GM12864 (cell line): Measurements from ENCODE around the gene SHCBP1L.

Source experiments
- DNase-seq: peaks from one replicate; pipeline ENCODE4 v3.0.0-alpha.2; 2011; ENCODE audit warnings: low read depth
- H3K4me3 ChIP-seq: 2 replicates; pipeline ENCODE4 v1.5.1; 2011; ENCODE audit warnings: mild to moderate bottlenecking, low read depth, low read length, control low read depth
- TF ChIP-seq, protein P1 (sequence below): IDR thresholded peaks from 2 replicates; pipeline ENCODE4 v1.5.1; 2011; ENCODE audit warnings: low read depth, mild to moderate bottlenecking, moderate library complexity, low read length, control low read depth, inconsistent platforms; ENCODE audit errors: missing control alignments

SHCBP1L gene

DNA sequence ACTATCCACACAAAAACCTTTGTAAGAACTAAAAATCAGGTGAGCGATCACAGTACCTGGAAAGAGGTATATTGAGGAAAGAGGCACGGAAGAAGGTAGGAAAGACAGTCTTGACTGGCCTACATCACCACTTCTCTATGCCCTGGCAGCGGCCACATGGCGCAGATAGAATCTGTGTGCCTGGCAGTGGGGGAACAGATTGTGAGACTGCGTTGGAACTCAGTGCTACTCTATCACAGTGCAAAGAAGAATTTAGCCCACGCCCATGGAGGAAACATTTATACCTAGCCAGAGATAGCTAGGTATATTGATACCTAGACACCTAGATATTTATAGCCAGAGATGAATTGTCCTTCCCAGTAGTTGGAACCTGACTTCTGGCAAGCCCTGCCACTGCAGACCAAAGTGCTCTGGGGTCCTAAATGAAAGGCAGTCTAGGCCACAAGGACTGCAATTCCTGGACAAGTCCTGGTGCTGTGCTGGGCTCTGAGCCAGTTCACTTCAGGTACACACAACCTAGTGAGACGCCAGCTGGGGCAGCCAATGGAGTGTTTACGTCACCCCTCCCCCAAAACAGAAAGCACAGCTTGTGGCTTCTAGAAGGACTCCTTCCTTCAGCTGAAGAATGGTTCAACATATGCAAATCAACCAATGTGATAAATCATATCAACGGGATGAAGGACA lies 61.9 kb downstream of the SHCBP1L start:
- DNase-seq: no peak
- no peak overlapping the region for H3K4me3 ChIP-seq
- TF ChIP-seq, protein P1, sequence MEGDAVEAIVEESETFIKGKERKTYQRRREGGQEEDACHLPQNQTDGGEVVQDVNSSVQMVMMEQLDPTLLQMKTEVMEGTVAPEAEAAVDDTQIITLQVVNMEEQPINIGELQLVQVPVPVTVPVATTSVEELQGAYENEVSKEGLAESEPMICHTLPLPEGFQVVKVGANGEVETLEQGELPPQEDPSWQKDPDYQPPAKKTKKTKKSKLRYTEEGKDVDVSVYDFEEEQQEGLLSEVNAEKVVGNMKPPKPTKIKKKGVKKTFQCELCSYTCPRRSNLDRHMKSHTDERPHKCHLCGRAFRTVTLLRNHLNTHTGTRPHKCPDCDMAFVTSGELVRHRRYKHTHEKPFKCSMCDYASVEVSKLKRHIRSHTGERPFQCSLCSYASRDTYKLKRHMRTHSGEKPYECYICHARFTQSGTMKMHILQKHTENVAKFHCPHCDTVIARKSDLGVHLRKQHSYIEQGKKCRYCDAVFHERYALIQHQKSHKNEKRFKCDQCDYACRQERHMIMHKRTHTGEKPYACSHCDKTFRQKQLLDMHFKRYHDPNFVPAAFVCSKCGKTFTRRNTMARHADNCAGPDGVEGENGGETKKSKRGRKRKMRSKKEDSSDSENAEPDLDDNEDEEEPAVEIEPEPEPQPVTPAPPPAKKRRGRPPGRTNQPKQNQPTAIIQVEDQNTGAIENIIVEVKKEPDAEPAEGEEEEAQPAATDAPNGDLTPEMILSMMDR: no peak

DNA sequence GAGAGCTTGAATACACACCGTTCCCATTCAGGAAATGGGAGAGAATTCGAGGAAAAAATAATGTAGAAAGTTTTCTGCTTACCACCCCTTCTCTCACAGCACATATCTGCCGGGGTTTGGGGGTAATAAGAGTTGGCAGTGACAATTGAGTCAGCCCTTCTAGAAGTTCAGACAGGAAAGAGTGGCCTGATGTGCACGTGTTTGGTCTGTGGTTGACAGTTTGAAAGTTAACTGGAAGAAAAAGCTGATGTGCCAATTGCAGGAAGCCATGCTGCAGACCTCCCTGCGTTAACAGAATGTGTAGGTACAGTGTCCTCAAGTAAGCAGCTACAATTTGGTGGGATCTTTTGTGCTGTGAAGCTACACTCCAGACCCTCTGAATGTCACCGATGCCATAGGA lies 63.0 kb downstream of the SHCBP1L start:
- TF ChIP-seq, protein P1: no peak
- H3K4me3 ChIP-seq: no peak overlapping the region
- DNase-seq: no peak

DNA sequence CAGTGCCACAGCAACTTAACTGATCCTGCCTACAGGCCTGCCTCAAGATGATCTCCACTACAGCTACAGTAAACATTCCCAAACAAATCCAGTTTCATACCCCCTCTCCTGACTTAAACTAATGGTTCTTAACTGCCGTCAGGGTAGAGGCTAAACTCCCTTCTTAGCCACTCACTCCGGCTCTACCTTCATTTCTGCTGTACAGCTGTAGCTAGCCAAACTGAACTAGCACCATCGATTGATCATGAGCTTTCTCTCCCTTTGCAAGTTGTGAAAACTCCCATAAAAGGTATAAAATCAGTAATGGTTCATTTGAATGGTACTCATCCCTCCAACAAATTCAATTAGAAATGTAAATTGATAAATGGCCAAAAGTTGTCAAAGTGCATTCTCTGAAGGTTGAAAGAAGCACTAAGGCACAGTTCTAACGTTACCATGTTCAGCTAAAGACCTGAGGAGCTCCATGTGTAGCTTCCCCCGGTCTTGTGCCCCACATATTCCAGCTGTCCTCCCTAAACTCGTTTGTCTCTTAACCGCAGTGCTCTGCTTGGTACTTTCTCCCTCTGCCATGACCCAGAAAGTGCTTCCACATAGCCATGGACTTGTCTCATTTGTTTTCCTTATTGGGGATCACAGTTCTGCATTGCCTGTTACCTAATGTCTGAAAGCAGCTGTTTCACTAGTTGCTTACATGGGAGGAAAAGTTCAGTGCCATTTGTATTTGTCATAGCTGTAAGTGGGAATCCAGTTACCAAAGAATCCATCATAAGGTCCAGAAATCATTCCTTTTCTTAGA lies 64.0 kb downstream of the SHCBP1L start:
- H3K4me3 ChIP-seq: no peak overlapping the region
- DNase-seq: no peak
- TF ChIP-seq, protein P1: no peak

DNA sequence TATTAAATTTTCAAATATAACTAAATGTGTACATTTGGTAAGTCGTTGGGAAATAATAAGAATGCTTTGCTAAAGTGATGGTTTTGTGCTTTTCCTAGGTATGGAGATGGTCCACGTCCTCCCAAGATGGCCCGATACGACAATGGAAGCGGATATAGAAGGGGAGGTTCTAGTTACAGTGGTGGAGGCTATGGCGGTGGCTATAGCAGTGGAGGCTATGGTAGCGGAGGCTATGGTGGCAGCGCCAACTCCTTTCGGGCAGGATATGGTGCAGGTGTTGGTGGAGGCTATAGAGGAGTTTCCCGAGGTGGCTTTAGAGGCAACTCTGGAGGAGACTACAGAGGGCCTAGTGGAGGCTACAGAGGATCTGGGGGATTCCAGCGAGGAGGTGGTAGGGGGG lies 66.0 kb downstream of the SHCBP1L start:
- TF ChIP-seq, protein P1: no peak
- DNase-seq: no peak

DNA sequence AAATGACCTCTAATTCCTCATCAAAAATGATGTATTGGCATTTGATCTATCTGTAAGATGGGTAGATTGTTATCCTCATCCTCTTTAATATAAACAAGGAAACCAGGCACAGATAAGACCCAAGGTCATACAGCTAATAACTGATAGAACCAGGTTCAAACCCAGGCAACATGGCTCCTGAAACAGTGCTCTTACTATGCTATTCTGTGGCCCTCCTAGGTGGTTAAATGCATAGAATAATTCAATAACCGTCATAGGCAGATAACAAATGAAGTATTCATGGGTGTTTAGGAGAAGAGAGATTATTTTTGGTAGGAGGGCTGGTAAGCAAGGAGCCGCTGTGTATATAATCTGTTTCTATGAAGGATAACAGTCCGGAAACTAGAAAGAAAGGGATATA lies 67.4 kb downstream of the SHCBP1L start:
- TF ChIP-seq, protein P1: no peak
- no peak overlapping the region for H3K4me3 ChIP-seq
- DNase-seq: no peak

More for the DNA sequence above, 66.0 kb downstream of the SHCBP1L start:
- no peak overlapping the region for H3K4me3 ChIP-seq

DNA sequence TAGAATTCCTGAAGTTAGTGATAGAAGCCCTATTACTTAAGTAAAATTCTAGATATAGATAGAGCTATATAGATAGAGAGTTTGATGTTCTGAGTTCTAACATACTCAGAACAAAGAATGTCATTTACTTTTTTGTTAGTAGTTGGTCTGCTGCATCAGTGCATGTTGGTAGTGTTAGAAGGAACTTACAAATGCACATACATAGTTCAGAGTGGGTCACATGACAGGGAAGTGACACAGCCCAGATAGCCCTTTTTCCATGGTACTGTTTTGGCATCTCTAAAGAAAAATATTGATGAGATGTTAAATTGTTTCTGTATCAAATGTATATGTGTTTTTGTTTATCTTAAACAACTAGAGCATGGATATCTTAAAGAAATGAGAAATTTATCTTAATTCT lies 68.1 kb downstream of the SHCBP1L start:
- TF ChIP-seq, protein P1: no peak
- H3K4me3 ChIP-seq: no peak overlapping the region
- DNase-seq: no peak
